GM21447 (cell line): ENCODE results near the gene IL17RD.

Source experiments
- ATAC-seq: cut with Tn5 transposase; IDR thresholded peaks from one replicate; pipeline ENCODE4 v1.9.1; 2021; ENCODE audit not compliant: unreplicated experiment

The IL17RD gene

GRCh38 chr3:57164657-57165573, at the start of gene IL17RD:
Gene IL17RD, minus strand, starts transcription at chr3:57165353. Its CDS starts 67 bp downstream, at chr3:57165286.
- ATAC-seq: no peak

DNA sequence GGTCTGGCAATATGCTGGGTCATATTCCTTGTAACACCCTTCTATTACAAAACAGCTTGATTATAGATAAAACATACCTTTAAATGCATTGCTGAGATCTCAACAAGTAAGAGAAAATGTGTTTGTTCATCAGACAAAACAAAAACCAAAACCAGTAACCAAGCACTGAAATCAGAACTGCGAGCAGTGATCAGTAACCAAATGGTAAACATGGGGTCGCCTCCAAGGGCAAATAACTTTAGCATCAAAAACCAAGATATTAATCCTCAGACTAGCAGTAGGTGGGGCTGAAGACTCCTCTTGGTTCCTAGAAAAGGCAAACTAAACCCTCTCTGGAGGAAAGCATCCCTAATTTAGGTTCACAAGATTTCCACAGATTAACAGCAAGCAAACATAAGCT, 41.3 kb upstream of the IL17RD start:
- no peak for ATAC-seq

DNA sequence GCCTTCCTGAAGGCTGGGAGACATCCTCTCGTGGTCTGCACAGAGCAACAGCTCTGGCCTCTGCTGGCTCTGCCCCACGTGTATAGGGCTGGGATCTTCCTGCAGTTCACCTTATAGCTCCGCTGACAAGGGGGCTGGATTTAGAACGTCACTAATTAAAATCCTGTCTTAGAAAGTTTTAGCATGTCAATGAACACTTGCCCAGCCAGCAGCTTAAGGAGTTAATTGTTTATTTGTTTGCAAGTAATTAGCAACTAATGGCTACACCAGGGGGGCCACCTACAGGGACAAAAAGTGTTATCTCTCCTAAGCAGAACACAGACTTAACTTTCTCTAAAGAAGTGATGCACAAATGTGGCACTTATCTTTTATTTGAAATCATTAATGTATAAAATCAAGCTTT, 34.7 kb upstream of the IL17RD start, which contains the start of gene HESX1:
HESX1 (minus strand) TSS at position 84 of the 403 bp plus-strand sequence; CDS start at position 24, 60 bp downstream.
- no peak for ATAC-seq

- no peak for ATAC-seq
These were observed 29.5 kb upstream of the IL17RD start for GRCh38 chr3:57194641-57195040.

- no peak for ATAC-seq
These were observed 26.9 kb upstream of the IL17RD start for GRCh38 chr3:57192028-57192427.

DNA sequence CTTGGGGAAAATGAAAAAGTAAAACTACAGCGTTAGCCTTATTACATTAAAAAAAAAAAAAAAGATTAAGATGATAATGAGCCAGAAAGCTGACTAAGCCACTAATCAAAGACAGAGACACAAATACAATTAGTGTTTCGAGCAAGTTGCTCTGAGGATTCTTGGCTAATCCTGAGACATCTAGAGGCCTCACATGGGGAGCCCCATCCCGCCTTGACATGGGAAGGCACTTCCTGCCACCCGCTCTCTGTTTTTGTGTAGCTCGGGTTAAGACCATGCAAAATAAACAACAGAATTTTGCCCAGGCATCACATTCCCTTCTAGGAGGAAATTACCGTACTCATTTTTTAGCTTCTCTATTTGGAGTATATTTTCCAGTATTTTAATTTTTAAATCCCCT, 19.4 kb upstream of the IL17RD start:
- ATAC-seq: no peak

- no peak for ATAC-seq
These were observed 14.6 kb upstream of the IL17RD start for GRCh38 chr3:57179580-57180410.

DNA sequence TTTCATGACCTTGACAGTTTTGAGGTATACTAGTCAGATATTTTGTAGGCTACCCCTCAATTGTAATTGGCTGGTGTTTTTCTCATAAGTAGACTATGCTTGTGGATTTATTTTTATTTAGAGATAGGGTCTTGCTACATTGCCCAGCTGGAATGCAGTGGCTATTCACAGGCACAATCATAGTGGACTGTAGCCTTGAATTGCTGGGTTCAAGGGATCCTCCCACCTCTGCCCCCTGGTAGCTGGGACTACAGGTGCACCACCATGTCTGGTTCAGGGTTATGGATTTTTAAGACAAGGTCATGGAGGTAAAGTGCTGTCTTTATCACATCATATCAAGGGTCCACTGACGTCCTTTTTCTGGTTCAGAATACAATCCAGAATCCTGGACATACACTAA, 10.9 kb upstream of the IL17RD start:
- ATAC-seq: no peak

GRCh38 chr3:57173687-57174086, 8.5 kb upstream of the IL17RD start:
- no peak for ATAC-seq

- no peak for ATAC-seq
These were observed 5.8 kb upstream of the IL17RD start for GRCh38 chr3:57170946-57171345.

GRCh38 chr3:57169872-57170623, 4.9 kb upstream of the IL17RD start:
- ATAC-seq: peak; percentile 88

- no peak for ATAC-seq
These were observed 4.0 kb upstream of the IL17RD start for GRCh38 chr3:57169108-57169507.

- no peak for ATAC-seq
These were observed 3.0 kb upstream of the IL17RD start for GRCh38 chr3:57168151-57168550.

GRCh38 chr3:57166660-57167059, 1.5 kb upstream of the IL17RD start:
- no peak for ATAC-seq

- no peak for ATAC-seq
These were observed 488 bp upstream of the IL17RD start for GRCh38 chr3:57165641-57166040.

DNA sequence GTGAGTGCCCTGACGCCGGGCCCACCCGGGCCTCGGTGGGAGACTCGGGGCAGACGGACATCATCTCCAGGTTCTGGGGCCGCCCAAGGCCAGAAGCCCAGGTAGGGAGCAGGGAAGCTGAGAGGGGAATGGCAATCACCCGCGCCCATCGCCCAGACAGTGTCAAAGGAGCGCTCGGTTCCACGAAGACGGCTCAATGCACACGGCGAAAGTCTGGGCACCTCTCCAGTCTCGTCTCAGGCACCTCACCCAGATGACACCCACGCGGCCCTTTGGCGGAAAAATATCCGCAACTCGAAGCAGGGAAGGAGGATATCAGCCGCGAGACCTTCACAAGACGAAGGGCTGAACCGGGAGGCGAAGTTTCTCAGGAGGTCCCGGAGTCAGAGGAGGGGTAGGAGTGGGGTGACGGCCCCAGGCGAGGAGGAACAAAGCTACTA, 916 bp downstream of the IL17RD start:
- no peak for ATAC-seq

DNA sequence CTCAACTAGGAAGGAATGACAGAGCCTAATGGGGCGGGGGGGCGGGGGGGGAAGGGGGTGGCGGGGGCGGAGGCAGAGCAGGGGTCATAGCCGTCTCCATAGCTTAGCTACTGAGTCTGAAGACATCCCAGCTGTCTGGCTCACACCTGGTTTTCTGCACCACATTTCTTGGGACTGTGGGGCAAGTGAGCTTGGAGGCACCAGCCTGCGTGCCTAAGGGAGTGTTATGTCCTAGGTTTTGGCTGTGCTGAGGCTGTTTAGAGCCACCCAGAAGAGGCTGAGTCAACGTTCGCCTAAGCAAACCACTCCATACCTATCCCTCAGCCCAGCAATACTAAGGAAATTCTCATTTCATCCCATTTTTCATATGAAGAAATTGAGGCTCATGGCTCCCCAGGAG, 1.4 kb downstream of the IL17RD start:
- no peak for ATAC-seq

DNA sequence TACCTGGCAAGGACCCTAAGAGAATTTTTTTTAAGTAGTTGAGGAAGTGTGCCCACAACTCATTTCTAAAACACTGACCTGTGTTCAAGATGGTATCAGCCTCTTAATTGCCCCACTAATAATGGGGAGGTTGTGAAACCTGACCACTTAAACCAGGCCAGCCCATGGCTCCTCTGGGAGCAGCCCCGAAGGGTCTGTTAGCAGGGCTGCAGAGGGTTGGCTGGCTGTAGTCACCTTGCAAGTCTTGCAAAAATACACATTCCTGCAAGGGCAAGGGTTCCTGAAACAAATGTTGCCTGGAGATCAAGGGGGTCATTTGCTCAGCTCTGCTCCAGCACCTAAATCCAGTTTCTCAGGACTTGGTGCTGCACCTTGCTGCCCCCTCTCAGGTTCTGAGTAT, 3.2 kb downstream of the IL17RD start:
- ATAC-seq: no peak

DNA sequence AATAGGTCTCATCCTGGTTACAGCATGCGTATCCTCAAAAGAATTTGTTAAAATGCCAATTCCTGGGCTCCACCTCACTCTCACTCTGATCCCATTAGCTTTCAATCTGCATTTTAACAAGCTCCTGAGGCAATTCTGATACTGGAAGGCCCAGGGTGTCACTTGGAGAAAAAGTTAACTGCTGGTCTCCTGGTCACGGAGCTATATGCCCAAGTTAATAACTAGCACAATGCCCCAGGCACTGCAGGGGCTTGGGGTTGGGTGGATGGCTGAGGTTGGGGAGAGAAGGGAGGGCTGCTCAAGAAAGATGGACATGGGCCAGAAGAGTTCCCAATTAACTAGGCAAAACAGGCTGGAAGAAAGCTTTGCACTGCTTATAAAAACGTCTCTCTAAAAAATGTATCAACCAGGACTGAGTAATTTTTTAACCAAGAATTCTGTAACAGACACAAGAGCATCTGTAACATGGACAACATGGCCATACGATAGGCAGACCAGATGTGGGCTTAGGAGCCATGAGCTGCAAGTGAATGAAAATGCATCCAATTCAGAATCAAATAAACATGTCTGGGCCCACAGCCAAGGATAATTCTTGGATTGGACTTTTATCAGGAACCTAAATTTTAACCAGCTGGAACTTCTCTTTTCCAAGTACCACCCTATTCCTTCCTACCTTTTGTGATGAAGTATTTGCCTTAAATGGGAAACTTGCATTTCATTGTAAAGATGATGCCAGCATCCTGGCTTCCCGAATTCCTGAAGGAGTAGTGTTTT, 4.2 kb downstream of the IL17RD start:
- no peak for ATAC-seq

- no peak for ATAC-seq
These were observed 4.9 kb downstream of the IL17RD start for GRCh38 chr3:57160076-57160764.
